ENCODE data around the gene NEDD1. TPM values are rescaled to one million over a fixed set of nuclear protein-coding genes. Genes with fewer than 3 reads are reported as not detected.

NEDD1 gene
- polyA plus RNA-seq, 2 of the 4 experiments (the other 2 are of a cell fraction) = 23.4 to 73.5 TPM

- 18% methylated on average over 2 of the region's 2 CpGs for WGBS (ENCODE audit: missing lambda C conversion rate)
- Histone ChIP-seq H3K4me3 (no peak overlapping the region), H3K27ac (no peak overlapping the region), H3K4me2 (no peak overlapping the region), H3K9me3 (no peaks in the 10 kb centered on the region), H3K4me1 (peaks cover 3% of the 10 kb centered on the region; the same call in 1 of the 3 replicates)
- POLR2A ChIA-PET = no interaction called here
- FAIRE-seq = no peak
- CTCF ChIA-PET = no interaction called here
- TF ChIP-seq GATA3 (IDR thresholded peaks at IDR 0.05; ENCODE audit: borderline replicate concordance) (no peak), ATOH8 (CRISPR knock-in tag; IDR thresholded peaks at IDR 0.05; ENCODE audit: low read depth) (no peak), SMC3 (IDR thresholded peaks at IDR 0.05) (no peak), MYC (IDR thresholded peaks at IDR 0.05; ENCODE audit: borderline replicate concordance, low read length) (no peak), JUNB (IDR thresholded peaks at IDR 0.05) (no peak), KDM5A (IDR thresholded peaks at IDR 0.05) (no peak), POLR2AphosphoS2 (conservative IDR thresholded peaks at IDR 0.05; ENCODE audit: low read length) (no peak), ESRRA (IDR thresholded peaks at IDR 0.05; ENCODE audit: borderline replicate concordance, low read length) (no peak), TP53 (CRISPR knock-in tag; IDR thresholded peaks at IDR 0.05) (no peak), MAZ (IDR thresholded peaks at IDR 0.05; ENCODE audit: borderline replicate concordance, low read depth, low read length) (no peak), FOSL2 (IDR thresholded peaks at IDR 0.05) (no peak), FOSL2 (CRISPR knock-in tag; IDR thresholded peaks at IDR 0.05) (no peak), BCL3 (IDR thresholded peaks at IDR 0.05) (no peak)
- DNase-seq (ENCODE audit: low read depth in 1 of 2, low spot score in 1 of 2) = no peak
- ATAC-seq = no peak
Measured at GRCh38 chr12:96861656-96862055, 45.4 kb upstream of the NEDD1 start.

GRCh38 chr12:96862326-96862725, 44.7 kb upstream of the NEDD1 start:
- H3K4me2 ChIP-seq = no peak overlapping the region
- ATAC-seq (no peak), FAIRE-seq (no peak), DNase-seq (ENCODE audit: low read depth in 1 of 2, low spot score in 1 of 2) (no peak)
- ChIA-PET CTCF (no interaction called here), POLR2A (no interaction called here)
- no peak for TF ChIP-seq JUN (IDR thresholded peaks at IDR 0.05)
- 0 out of 2 replicates have a peak, but pooled peaks have one; percentile 34 for TF ChIP-seq GATA3 (IDR thresholded peaks at IDR 0.05; ENCODE audit: borderline replicate concordance)
- H3K27ac ChIP-seq = no peak overlapping the region
- peaks cover 3% of the 10 kb centered on the region; the same call in 1 of the 3 replicates for H3K4me1 ChIP-seq
- no peaks in the 10 kb centered on the region for H3K9me3 ChIP-seq
- 33% methylated on average over 1 of the region's 1 CpG for WGBS (ENCODE audit: missing lambda C conversion rate)
- no peak overlapping the region for H3K4me3 ChIP-seq

- H3K4me1 ChIP-seq = peaks cover 3% of the 10 kb centered on the region; the same call in 1 of the 3 replicates
- ATAC-seq (no peak), FAIRE-seq (no peak), DNase-seq (ENCODE audit: low read depth in 1 of 2, low spot score in 1 of 2) (no peak)
- H3K27ac ChIP-seq = no peak overlapping the region
- POLR2A ChIA-PET = no interaction called here
- CTCF ChIA-PET = no interaction called here
- 62% methylated on average over 4 of the region's 4 CpGs for WGBS (ENCODE audit: missing lambda C conversion rate)
- no peak overlapping the region for H3K4me2 ChIP-seq
- H3K9me3 ChIP-seq = no peaks in the 10 kb centered on the region
- no peak overlapping the region for H3K4me3 ChIP-seq
- TF ChIP-seq JUNB (IDR thresholded peaks at IDR 0.05) (no peak), EHF (CRISPR knock-in tag; IDR thresholded peaks at IDR 0.05) (no peak), RNF2 (IDR thresholded peaks at IDR 0.05; ENCODE audit: borderline replicate concordance, low read depth) (no peak), ESRRA (IDR thresholded peaks at IDR 0.05; ENCODE audit: borderline replicate concordance, low read length) (no peak), BHLHE40 (IDR thresholded peaks at IDR 0.05; ENCODE audit: low read depth, low read length) (no peak), KDM1A (IDR thresholded peaks at IDR 0.05; ENCODE audit: low read depth) (no peak), REST (IDR thresholded peaks at IDR 0.05) (no peak), RFX5 (IDR thresholded peaks at IDR 0.05) (no peak), PHF8 (IDR thresholded peaks at IDR 0.05; ENCODE audit: borderline replicate concordance, low read depth) (no peak), TP53 (CRISPR knock-in tag; IDR thresholded peaks at IDR 0.05) (no peak), CTCF (IDR thresholded peaks at IDR 0.05) (no peak)
Measured at GRCh38 chr12:96864335-96864734, 42.7 kb upstream of the NEDD1 start.
